WI38 (cell line): ENCODE data around the gene MKLN1.

Source experiments
- H3K4me3 ChIP-seq: 2 replicates; pipeline ENCODE4 v1.5.1; 2011; ENCODE audit warnings: low read depth, mild to moderate bottlenecking, control low read depth, low read length
- CTCF ChIP-seq: IDR thresholded peaks from 2 replicates; pipeline ENCODE4 v1.5.1; 2012; ENCODE audit warnings: low read depth, mild to moderate bottlenecking, control low read depth, low read length

The MKLN1 gene

GRCh38 chr7:131538813-131539179 is 211.1 kb downstream of the MKLN1 start:
- TF ChIP-seq CTCF, result no peak
- H3K4me3 ChIP-seq, result no peak overlapping the region

GRCh38 chr7:131540491-131541162 is 213.0 kb downstream of the MKLN1 start:
- H3K4me3 ChIP-seq, result no peak overlapping the region
- TF ChIP-seq CTCF, result peak; percentile 33; the same call in 1 of the 2 replicates

- TF ChIP-seq CTCF, result no peak
- H3K4me3 ChIP-seq, result no peak overlapping the region
Observed at GRCh38 chr7:131543298-131543697, 215.6 kb downstream of the MKLN1 start.

GRCh38 chr7:131544021-131544420 is 216.3 kb downstream of the MKLN1 start:
- H3K4me3 ChIP-seq, result no peak overlapping the region
- no peak for TF ChIP-seq CTCF

GRCh38 chr7:131544449-131545301 is 217.0 kb downstream of the MKLN1 start:
- H3K4me3 ChIP-seq, result no peak overlapping the region
- peak; percentile 20; the same call in 1 of the 2 replicates for TF ChIP-seq CTCF

- TF ChIP-seq CTCF, result no peak
- H3K4me3 ChIP-seq, result peak overlapping the region; percentile 23; the same call in 1 of the 2 replicates
Observed at GRCh38 chr7:131546126-131546525, 218.4 kb downstream of the MKLN1 start.
